Germinal center (tissue), 1 donor: Measurements from ENCODE around the gene TMEM41B.
A peak's percentile ranks its signal among the peaks of the same experiment; 100 is the strongest.
"Not testable (repeated sequence)": the region's sequence is repeated elsewhere in the genome, so short reads cannot be mapped to it uniquely, and the experiment has no call there.

Source experiments
- DNase-seq: peaks from one replicate; pipeline ENCODE4 v3.0.0; 2012; ENCODE audit warnings: mixed read lengths, low spot score

Gene TMEM41B

DNA sequence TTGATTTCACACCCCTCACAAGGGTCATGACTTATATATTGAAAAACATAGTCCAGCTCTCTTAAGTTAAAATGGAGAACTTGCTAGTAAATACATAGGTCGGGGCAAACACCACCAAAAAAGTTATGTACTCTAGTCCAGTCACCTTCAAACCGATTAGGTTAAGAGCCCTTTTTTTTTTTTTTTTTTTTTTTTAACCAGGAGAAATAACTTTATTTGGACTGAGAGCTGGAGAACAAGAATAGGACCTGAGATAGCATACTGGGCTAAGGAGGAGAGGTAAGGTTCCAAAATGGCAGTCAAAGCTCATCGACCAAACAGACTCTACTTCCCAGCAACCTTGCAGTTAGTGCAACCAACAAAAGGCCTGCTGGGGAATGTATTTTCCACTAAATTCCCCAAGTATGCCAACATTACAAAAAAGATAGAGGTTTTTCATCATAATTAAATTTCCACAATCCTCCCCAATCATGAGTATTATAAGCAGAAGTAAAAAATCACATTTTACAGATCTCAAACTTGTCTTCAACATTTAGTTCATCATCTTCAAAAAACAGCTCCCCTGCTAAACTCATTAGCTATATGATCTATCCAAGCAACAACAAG lies 3.8 kb downstream of the TMEM41B start:
- no peak for DNase-seq

DNA sequence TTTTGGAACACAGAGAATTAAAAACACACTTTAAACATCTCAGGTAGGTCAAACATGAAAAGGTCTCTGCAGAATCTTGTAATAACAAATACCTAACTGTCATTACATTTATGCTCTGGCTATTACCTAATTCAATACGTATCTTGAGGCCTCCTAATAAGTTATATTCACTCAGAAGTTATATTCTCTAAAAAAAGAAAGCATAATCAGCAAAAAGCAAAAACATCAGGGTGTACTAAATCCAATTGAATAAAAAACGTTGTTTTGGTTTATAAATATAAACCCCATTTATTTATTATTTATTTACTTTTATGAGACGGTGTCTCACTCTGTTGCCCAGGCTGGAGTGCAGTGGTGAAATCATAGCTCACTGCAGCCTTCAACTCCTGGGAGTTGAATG lies 10.2 kb downstream of the TMEM41B start:
- no peak for DNase-seq

GRCh38 chr11:9302448-9302847 lies 11.9 kb downstream of the TMEM41B start:
- no peak for DNase-seq

- no peak for DNase-seq
These were observed 12.7 kb downstream of the TMEM41B start for GRCh38 chr11:9301720-9302119.

GRCh38 chr11:9293646-9294045 lies 20.7 kb downstream of the TMEM41B start:
- no peak for DNase-seq

GRCh38 chr11:9285850-9286587 lies 28.4 kb downstream of the TMEM41B start:
- DNase-seq: no peak

- DNase-seq: no peak
These were observed 33.6 kb downstream of the TMEM41B start for GRCh38 chr11:9280655-9281301.

DNA sequence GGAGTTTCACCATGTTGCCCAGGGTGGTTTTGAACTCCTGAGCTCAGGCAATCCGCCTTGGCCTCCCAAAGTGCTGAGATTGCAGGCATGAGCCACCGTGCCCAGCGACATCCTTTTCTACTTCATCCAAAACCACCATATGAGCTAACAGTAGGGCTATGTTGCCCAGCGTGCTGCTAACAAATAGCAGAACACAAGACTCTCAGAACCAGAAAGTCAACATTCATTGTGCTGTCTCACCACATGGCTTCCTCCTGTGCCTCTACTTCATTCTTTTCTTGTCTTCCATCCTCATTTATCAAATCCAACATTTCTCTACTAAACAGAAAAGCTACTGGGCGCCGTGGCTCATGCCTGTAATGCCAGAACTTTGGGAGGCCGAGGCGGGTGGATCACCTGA lies 37.2 kb downstream of the TMEM41B start:
- no peak for DNase-seq

DNA sequence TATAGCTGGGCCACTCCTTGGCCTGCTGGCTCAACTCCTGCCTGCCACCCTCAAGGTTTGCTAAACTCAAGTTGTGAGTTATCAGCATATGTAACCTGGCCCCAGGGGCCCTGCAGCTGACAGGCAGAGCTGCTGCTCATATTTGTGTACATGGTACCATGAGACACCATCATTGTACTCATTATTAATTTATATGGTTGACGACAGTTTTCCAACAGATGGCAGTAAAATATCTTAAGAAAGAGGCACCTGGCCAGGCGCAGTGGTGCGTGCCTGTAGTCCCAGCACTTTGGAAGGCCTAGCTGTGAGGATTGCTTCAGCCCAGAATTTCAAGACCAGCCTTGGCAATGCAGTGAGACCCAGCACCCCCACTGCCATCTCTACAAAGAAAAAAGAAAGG lies 37.8 kb downstream of the TMEM41B start:
- no peak for DNase-seq

DNA sequence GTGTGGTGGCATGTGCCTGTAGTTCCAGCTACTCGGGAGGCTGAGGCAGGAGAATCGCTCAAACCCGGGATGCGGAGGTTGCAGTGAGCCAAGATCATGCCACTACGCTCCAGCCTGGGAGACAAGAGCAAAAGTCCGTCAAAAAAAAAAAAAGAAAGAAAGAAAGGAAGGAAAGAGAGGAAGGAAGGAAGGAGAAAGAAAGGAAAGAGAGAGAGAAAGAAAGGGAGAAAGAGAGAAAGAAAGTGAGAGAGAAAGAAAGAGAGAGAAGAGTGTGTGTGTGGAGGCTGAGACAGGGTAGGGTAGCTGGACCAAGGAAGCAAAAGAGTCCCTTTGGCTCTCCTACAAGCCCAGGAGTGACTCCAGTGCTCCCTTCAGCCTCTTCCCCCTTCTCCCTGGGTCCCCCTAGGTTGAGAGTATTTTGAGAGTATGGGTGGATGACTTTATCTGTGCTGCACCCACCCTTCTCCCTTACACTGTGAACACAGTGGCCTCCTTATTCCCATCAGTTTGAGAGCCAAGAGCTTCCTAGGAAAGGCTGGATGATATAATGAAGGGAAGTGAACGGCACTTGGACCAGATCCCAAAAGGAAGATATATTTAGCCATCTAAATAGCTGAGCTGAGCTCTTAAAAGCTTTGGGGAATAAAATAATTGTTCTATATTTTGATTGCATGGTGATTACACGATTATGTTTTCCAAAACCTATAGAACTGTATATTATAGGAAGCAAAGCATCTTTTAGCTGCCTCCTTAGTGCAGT lies 39.7 kb downstream of the TMEM41B start:
- no peak for DNase-seq

GRCh38 chr11:9273376-9274336 lies 40.7 kb downstream of the TMEM41B start:
- DNase-seq: no peak

DNA sequence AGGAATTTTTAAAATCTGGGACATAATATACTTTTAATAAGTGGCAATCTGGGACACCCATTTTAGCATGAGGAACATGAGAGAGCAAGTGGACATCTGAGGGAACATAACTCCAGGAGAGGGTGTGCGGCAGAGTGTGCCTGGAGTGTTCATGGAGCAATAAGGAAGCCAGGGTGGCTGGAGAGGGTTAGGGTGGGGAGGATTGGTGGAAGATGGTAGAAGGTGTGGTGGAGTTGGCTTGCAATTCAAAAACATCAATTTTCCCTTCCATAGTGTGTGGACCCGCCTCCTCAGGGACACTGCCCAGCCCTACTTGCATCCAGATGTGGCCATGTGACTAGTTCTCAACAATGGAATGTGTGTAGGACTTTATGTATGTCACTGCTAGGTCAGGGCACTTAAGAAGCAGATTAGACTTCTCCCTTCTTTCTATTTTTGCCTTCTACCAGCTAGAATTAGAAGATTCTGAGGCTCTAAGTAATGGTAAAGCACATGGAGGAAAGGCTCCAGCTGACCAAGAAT lies 44.8 kb downstream of the TMEM41B start:
- DNase-seq: no peak

GRCh38 chr11:9267680-9268079 lies 46.7 kb downstream of the TMEM41B start:
- no peak for DNase-seq

- DNase-seq: no peak
These were observed 47.5 kb downstream of the TMEM41B start for GRCh38 chr11:9266926-9267325.

DNA sequence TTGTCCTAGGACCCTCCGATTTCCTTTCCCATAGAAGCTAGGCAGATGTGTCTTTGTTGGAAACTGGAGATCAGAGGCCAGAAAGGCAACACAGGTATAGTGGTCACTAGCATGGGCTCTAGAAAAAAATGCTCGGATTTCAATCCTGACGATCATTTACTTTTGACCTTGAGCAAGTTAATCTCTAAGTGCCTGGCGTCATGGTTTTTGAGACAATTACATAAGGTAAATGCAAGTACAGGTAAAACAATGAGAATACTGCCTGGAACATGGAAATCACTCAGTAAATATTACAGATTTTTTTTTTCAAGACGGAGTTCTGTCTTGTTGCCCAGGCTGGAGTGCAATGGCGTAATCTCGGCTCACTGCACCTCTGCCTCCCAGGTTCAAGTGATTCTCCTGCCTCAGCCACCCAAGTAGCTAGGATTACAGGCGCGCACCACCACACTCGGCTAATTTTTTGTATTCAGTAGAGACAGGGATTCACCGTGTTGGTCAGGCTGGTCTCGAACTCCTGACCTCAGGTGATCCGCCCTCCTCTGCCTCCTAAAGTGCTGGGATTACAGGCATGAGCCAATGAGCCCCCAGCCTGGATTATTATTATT lies 48.2 kb downstream of the TMEM41B start:
- DNase-seq: no peak

GRCh38 chr11:9265211-9266131 lies 48.9 kb downstream of the TMEM41B start, which contains the start of gene DENND5A:
Gene DENND5A, minus strand, starts transcription at chr11:9265350. Its CDS starts 281 bp downstream, at chr11:9265069.
- DNase-seq: peak; percentile 85

GRCh38 chr11:9264316-9265210 lies 49.8 kb downstream of the TMEM41B start:
- DNase-seq: peak; percentile 47

DNA sequence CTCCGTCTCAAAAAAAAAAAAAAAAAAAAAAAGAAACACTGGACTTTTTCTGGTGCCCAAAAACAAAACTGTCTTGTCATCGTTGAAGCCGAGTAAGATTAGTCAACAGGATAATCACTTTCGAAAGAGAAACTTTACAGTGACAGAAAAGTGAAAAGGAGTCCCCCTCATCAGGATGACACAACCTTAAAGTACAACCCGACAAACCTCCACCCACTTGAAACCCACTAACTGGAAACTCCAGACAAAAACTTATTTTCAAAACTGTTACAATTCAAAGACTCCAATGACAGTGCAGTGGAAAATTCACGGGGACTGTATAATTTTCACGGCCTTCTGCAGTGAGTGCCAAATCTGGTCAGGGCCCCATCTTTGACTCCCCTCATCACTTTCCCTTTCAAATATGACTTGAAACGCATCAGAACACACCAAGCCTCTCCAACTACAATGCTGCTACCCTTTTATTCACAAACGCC lies 50.5 kb downstream of the TMEM41B start:
- DNase-seq: peak; percentile 53

GRCh38 chr11:9260838-9261146 lies 53.6 kb downstream of the TMEM41B start:
- not testable (repeated sequence) for DNase-seq
